ENCODE measurements around the gene F2RL3. TPM values are rescaled to one million over a fixed set of nuclear protein-coding genes. Genes with fewer than 3 reads are reported as not detected.
"Not testable (repeated sequence)": the region's sequence is repeated elsewhere in the genome, so short reads cannot be mapped to it uniquely, and the experiment has no call there.

Gene F2RL3
- polyA plus RNA-seq, 1 donor from 2014 or later = not detected

DNA sequence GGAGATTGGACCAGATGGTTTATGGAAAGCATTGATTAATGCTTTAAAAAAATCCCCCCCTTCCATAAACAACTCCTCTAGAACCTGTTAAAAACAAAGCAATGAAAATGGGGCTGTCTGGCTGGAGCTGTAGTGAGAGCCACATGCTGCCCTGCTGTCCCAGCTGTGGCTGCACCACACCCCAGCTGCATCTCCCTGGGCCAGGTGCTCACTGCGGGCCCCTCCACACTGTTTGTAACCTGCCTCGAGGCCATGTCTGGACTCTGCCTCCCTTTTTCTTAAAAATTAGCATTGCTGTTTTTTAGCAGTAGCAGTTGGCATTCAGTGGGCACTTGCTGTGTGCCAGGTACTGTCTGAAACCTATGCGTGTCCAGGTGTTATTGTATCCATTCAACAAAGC is 15.2 kb upstream of the F2RL3 start:
- Histone ChIP-seq H3K36me3 (ENCODE audit: insufficient read depth, low read length) (no peaks in the 10 kb centered on the region), H3K9me3 (ENCODE audit: low read length) (no peaks in the 10 kb centered on the region), H3K27me3 (ENCODE audit: insufficient read depth, low read depth, low read length) (no peaks in the 10 kb centered on the region), H3K27ac (ENCODE audit: low read length) (no peak overlapping the region), H3K9me2 (ENCODE audit: insufficient read depth, low read length) (no peaks in the 10 kb centered on the region), H3K79me2 (replicated peaks; ENCODE audit: insufficient read depth, low read length) (no peaks in the 10 kb centered on the region), H3F3A (ENCODE audit: insufficient read depth, low read length, poor library complexity, severe bottlenecking) (no peaks in the 10 kb centered on the region), H3K4me2 (ENCODE audit: low read length) (no peak overlapping the region), H4K20me1 (ENCODE audit: insufficient read depth) (no peaks in the 10 kb centered on the region), H3K4me3 (ENCODE audit: low read length) (no peak overlapping the region), H3K9ac (ENCODE audit: low read length) (no peak overlapping the region), H2AFZ (ENCODE audit: low read depth, low read length) (no peak overlapping the region)
- TF ChIP-seq EP300 (conservative IDR thresholded peaks at IDR 0.05; ENCODE audit: poor library complexity, severe bottlenecking) (no peak), EZH2 (IDR thresholded peaks at IDR 0.05; ENCODE audit: borderline replicate concordance, insufficient read depth, low read length, poor library complexity, severe bottlenecking) (no peak), MXI1 (conservative IDR thresholded peaks at IDR 0.05; ENCODE audit: poor library complexity, severe bottlenecking) (no peak), TAF1 (IDR thresholded peaks at IDR 0.05; ENCODE audit: low read depth) (no peak), POLR2AphosphoS5 (IDR thresholded peaks at IDR 0.05) (no peak), RAD21 (conservative IDR thresholded peaks at IDR 0.05) (no peak), SMC3 (conservative IDR thresholded peaks at IDR 0.05; ENCODE audit: poor library complexity) (no peak)
- TF ChIP-seq, protein P1, sequence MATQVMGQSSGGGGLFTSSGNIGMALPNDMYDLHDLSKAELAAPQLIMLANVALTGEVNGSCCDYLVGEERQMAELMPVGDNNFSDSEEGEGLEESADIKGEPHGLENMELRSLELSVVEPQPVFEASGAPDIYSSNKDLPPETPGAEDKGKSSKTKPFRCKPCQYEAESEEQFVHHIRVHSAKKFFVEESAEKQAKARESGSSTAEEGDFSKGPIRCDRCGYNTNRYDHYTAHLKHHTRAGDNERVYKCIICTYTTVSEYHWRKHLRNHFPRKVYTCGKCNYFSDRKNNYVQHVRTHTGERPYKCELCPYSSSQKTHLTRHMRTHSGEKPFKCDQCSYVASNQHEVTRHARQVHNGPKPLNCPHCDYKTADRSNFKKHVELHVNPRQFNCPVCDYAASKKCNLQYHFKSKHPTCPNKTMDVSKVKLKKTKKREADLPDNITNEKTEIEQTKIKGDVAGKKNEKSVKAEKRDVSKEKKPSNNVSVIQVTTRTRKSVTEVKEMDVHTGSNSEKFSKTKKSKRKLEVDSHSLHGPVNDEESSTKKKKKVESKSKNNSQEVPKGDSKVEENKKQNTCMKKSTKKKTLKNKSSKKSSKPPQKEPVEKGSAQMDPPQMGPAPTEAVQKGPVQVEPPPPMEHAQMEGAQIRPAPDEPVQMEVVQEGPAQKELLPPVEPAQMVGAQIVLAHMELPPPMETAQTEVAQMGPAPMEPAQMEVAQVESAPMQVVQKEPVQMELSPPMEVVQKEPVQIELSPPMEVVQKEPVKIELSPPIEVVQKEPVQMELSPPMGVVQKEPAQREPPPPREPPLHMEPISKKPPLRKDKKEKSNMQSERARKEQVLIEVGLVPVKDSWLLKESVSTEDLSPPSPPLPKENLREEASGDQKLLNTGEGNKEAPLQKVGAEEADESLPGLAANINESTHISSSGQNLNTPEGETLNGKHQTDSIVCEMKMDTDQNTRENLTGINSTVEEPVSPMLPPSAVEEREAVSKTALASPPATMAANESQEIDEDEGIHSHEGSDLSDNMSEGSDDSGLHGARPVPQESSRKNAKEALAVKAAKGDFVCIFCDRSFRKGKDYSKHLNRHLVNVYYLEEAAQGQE (IDR thresholded peaks at IDR 0.05; ENCODE audit: borderline replicate concordance) = no peak
- TF ChIP-seq, protein P2, sequence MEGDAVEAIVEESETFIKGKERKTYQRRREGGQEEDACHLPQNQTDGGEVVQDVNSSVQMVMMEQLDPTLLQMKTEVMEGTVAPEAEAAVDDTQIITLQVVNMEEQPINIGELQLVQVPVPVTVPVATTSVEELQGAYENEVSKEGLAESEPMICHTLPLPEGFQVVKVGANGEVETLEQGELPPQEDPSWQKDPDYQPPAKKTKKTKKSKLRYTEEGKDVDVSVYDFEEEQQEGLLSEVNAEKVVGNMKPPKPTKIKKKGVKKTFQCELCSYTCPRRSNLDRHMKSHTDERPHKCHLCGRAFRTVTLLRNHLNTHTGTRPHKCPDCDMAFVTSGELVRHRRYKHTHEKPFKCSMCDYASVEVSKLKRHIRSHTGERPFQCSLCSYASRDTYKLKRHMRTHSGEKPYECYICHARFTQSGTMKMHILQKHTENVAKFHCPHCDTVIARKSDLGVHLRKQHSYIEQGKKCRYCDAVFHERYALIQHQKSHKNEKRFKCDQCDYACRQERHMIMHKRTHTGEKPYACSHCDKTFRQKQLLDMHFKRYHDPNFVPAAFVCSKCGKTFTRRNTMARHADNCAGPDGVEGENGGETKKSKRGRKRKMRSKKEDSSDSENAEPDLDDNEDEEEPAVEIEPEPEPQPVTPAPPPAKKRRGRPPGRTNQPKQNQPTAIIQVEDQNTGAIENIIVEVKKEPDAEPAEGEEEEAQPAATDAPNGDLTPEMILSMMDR (IDR thresholded peaks at IDR 0.05; ENCODE audit: poor library complexity, severe bottlenecking) = no peak

DNA sequence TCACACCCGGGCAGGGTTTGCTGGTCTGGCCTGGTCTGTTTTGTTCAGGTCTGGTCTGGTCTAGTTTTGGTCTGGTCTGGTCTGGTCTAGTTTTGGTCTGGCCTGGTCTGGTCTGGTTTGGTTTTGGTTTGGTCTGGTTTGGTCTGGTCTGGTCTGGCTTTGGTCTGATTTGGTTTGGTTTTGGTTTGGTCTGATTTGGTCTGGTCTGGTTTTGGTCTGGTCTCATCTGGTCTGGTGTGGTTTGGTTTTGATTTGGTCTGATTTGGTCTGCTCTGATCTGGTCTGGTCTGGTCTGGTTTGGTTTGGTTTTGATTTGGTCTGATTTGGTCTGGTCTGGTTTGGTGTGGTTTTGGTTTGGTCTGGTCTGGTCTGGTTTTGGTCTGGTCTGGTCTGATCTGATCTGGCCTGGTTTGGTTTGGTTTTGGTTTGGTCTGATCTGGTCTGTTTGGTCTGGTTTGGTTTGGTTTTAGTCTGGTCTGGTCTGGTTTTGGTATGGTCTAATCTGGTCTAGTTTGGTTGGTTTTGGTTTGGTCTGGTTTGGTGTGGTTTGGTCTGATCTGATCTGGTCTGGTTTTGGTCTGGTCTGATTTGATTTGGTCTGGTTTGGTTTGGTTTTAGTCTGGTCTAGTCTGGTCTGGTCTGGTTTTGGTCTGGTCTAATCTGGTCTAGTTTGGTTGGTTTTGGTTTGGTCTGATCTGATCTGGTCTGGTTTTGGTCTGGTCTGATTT is 14.4 kb upstream of the F2RL3 start:
- Histone ChIP-seq H3K27ac (ENCODE audit: low read length) (no peak overlapping the region), H2AFZ (ENCODE audit: low read depth, low read length) (no peak overlapping the region), H3K9me2 (ENCODE audit: insufficient read depth, low read length) (no peaks in the 10 kb centered on the region), H3K9ac (ENCODE audit: low read length) (no peak overlapping the region), H3K4me3 (ENCODE audit: low read length) (no peak overlapping the region), H3K27me3 (ENCODE audit: insufficient read depth, low read depth, low read length) (no peaks in the 10 kb centered on the region), H3K9me3 (ENCODE audit: low read length) (no peaks in the 10 kb centered on the region), H3K36me3 (ENCODE audit: insufficient read depth, low read length) (no peaks in the 10 kb centered on the region), H3F3A (ENCODE audit: insufficient read depth, low read length, poor library complexity, severe bottlenecking) (no peaks in the 10 kb centered on the region), H4K20me1 (ENCODE audit: insufficient read depth) (no peaks in the 10 kb centered on the region), H3K4me2 (ENCODE audit: low read length) (no peak overlapping the region), H3K79me2 (replicated peaks; ENCODE audit: insufficient read depth, low read length) (no peaks in the 10 kb centered on the region)
- no peak for TF ChIP-seq TAF1 (IDR thresholded peaks at IDR 0.05; ENCODE audit: low read depth)
- TF ChIP-seq EP300 (conservative IDR thresholded peaks at IDR 0.05; ENCODE audit: poor library complexity, severe bottlenecking) = no peak
- TF ChIP-seq RAD21 (conservative IDR thresholded peaks at IDR 0.05) = no peak
- no peak for TF ChIP-seq MXI1 (conservative IDR thresholded peaks at IDR 0.05; ENCODE audit: poor library complexity, severe bottlenecking)

DNA sequence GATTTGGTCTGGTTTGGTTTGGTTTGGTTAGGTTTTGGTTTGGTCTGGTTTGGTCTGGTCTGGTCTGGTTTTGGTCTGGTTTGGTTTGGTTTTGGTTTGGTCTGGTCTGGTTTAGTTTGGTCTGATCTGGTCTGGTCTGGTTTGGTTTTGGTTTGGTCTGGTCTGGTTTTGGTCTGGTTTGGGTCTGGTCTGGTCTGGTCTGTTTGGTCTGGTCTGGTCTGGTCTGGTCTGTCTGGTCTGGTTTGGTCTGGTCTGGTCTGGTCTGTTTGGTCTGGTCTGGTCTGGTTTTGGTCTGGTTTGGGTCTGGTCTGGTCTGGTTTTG is 13.9 kb upstream of the F2RL3 start:
- not testable (repeated sequence) for H3K36me3 ChIP-seq (ENCODE audit: insufficient read depth, low read length); H2AFZ ChIP-seq (ENCODE audit: low read depth, low read length)

More for the DNA sequence above, 13.9 kb upstream of the F2RL3 start:
- H3K4me2 ChIP-seq (ENCODE audit: low read length); H3K27ac ChIP-seq (ENCODE audit: low read length); H3K9me3 ChIP-seq (ENCODE audit: low read length); H3F3A ChIP-seq (ENCODE audit: insufficient read depth, low read length, poor library complexity, severe bottlenecking); H3K9me2 ChIP-seq (ENCODE audit: insufficient read depth, low read length); H4K20me1 ChIP-seq (ENCODE audit: insufficient read depth); H3K79me2 ChIP-seq (replicated peaks; ENCODE audit: insufficient read depth, low read length); H3K4me3 ChIP-seq (ENCODE audit: low read length); H3K27me3 ChIP-seq (ENCODE audit: insufficient read depth, low read depth, low read length); H3K9ac ChIP-seq (ENCODE audit: low read length): not testable (repeated sequence)
